DND-41 (cell line): ENCODE data around the gene PLA2G4E.

Experiments used
- ATAC-seq: fragments of 200-7000 bp; cut with Tn5 transposase; 3 replicates; pipeline ENCODE4 v1.9.1; 2021; ENCODE audit warnings: low read depth; ENCODE audit not compliant: insufficient read depth
- DNase-seq: peaks from one replicate; pipeline ENCODE4 v3.0.0-alpha.2; 2020
- H2AFZ ChIP-seq: 2 replicates; pipeline ENCODE4 v1.6.0; 2012; ENCODE audit warnings: low read depth, low read length
- H3K27ac ChIP-seq: 2 replicates; pipeline ENCODE4 v1.5.1; 2012; ENCODE audit warnings: low read length, inconsistent platforms
- H3K27me3 ChIP-seq: fragments of 200-600 bp; sonication (generic); 2 replicates; pipeline ENCODE4 v1.6.0; 2012; ENCODE audit warnings: low read length, mild to moderate bottlenecking, inconsistent platforms; ENCODE audit not compliant: insufficient read depth, poor library complexity
- H3K36me3 ChIP-seq: 2 replicates; pipeline ENCODE4 v1.5.1; 2012; ENCODE audit warnings: low read length, inconsistent platforms; ENCODE audit not compliant: insufficient read depth
- H3K4me1 ChIP-seq: 2 replicates; pipeline ENCODE4 v1.5.1; 2012; ENCODE audit warnings: mild to moderate bottlenecking, low read length; ENCODE audit not compliant: insufficient read depth
- H3K4me2 ChIP-seq: 2 replicates; pipeline ENCODE4 v1.6.0; 2012; ENCODE audit warnings: mild to moderate bottlenecking, moderate library complexity, low read length, inconsistent platforms; ENCODE audit not compliant: insufficient read depth
- H3K4me3 ChIP-seq, 2 experiments: fragments of 200-600 bp in 1 of 2; shearing (Covaris generic) in 1 of 2; 2 replicates each; pipeline ENCODE4 v1.5.1; 2012 to 2016; ENCODE audit warnings: inconsistent platforms in 2 of 2, low read length in 2 of 2, mild to moderate bottlenecking in 2 of 2, low read depth in 1 of 2, moderate library complexity in 1 of 2
- H3K79me2 ChIP-seq: 2 replicates; pipeline ENCODE4 v1.6.0; 2012; ENCODE audit warnings: low read length, inconsistent platforms; ENCODE audit not compliant: insufficient read depth
- H3K9ac ChIP-seq: 2 replicates; pipeline ENCODE4 v1.6.0; 2012; ENCODE audit warnings: low read depth, mild to moderate bottlenecking, inconsistent platforms, low read length, moderate library complexity
- H3K9me3 ChIP-seq: 2 replicates; pipeline ENCODE4 v1.5.1; 2012; ENCODE audit warnings: low read length, moderate library complexity, mild to moderate bottlenecking, inconsistent platforms; ENCODE audit not compliant: insufficient read depth, severe bottlenecking
- H4K20me1 ChIP-seq: 2 replicates; pipeline ENCODE4 v1.6.0; 2012; ENCODE audit warnings: low read length; ENCODE audit not compliant: insufficient read depth
- CTCF ChIP-seq: IDR thresholded peaks from 2 replicates; pipeline ENCODE4 v1.5.1; 2012; ENCODE audit warnings: borderline replicate concordance, low read length, moderate library complexity, mild to moderate bottlenecking; ENCODE audit not compliant: poor library complexity, severe bottlenecking; ENCODE audit errors: extremely low read depth
- EZH2 ChIP-seq: IDR thresholded peaks from 3 replicates; pipeline ENCODE4 v1.6.1; 2012; ENCODE audit warnings: borderline replicate concordance, low read depth, mild to moderate bottlenecking, moderate library complexity, low read length, inconsistent platforms; ENCODE audit not compliant: severe bottlenecking

Gene PLA2G4E

GRCh38 chr15:42020713-42021273, at the start of gene PLA2G4E:
Gene PLA2G4E, minus strand, starts transcription at chr15:42021042. Its CDS starts 12 bp downstream, at chr15:42021030.
- Histone ChIP-seq H3K4me3 (no peak within 1 kb of the TSS), H3K4me2 (no peak within 1 kb of the TSS), H2AFZ (no peak within 1 kb of the TSS), H3K9me3 (no peaks in the 10 kb centered on the region), H3K36me3 (no peaks in the 10 kb centered on the region), H3K4me1 (no peaks in the 10 kb centered on the region), H4K20me1 (no peaks in the 10 kb centered on the region), H3K9ac (no peak within 1 kb of the TSS), H3K27ac (no peak within 1 kb of the TSS), H3K79me2 (no peaks in the 10 kb centered on the region), H3K27me3 (no peaks in the 10 kb centered on the region)
- DNase-seq (no peak), ATAC-seq (no peak)
- no peak for TF ChIP-seq EZH2
- no peak for TF ChIP-seq CTCF

GRCh38 chr15:42070279-42070975, 49.6 kb upstream of the PLA2G4E start:
- no peaks in the 10 kb centered on the region for H3K79me2 ChIP-seq
- H3K4me3 ChIP-seq, result no peak overlapping the region
- no peaks in the 10 kb centered on the region for H3K4me1 ChIP-seq
- TF ChIP-seq CTCF (no peak), EZH2 (no peak)
- H3K36me3 ChIP-seq, result no peaks in the 10 kb centered on the region
- no peak overlapping the region for H3K4me2 ChIP-seq
- H3K27me3 ChIP-seq, result no peaks in the 10 kb centered on the region
- H3K9me3 ChIP-seq, result no peaks in the 10 kb centered on the region
- no peaks in the 10 kb centered on the region for H4K20me1 ChIP-seq
- DNase-seq (no peak), ATAC-seq (no peak)
- no peak overlapping the region for H3K27ac ChIP-seq
- H2AFZ ChIP-seq, result no peak overlapping the region
- no peak overlapping the region for H3K9ac ChIP-seq

GRCh38 chr15:42069496-42070278, 48.8 kb upstream of the PLA2G4E start:
- no peak for TF ChIP-seq CTCF

More at GRCh38 chr15:42069496-42070278, 48.8 kb upstream of the PLA2G4E start:
- H3K27ac ChIP-seq, result no peak overlapping the region
- DNase-seq (no peak), ATAC-seq (no peak)
- no peaks in the 10 kb centered on the region for H3K4me1 ChIP-seq
- no peaks in the 10 kb centered on the region for H3K27me3 ChIP-seq
- H3K9ac ChIP-seq, result no peak overlapping the region
- H2AFZ ChIP-seq, result no peak overlapping the region
- H3K4me2 ChIP-seq, result no peak overlapping the region
- no peaks in the 10 kb centered on the region for H3K36me3 ChIP-seq
- no peak overlapping the region for H3K4me3 ChIP-seq
- no peaks in the 10 kb centered on the region for H4K20me1 ChIP-seq
- H3K79me2 ChIP-seq, result no peaks in the 10 kb centered on the region
- H3K9me3 ChIP-seq, result no peaks in the 10 kb centered on the region
